ENCODE data around the gene THEMIS. TPM values are rescaled to one million over a fixed set of nuclear protein-coding genes. Genes with fewer than 3 reads are reported as not detected.

THEMIS gene
- total and polyA plus RNA-seq, 2 experiments from 2014 or later: not detected

- no peak overlapping the region for H3K27ac ChIP-seq
Measured at GRCh38 chr6:127859956-127860355, 40.9 kb downstream of the THEMIS start.

GRCh38 chr6:127858727-127859391 lies 42.0 kb downstream of the THEMIS start:
- no peaks in the 10 kb centered on the region for H3K36me3 ChIP-seq (replicated peaks; ENCODE audit: insufficient read depth, low read depth)
- WGBS (ENCODE audit: low lambda C conversion rate, missing lambda C conversion rate): 66% methylated on average over 4 of the region's 4 CpGs
- no peaks in the 10 kb centered on the region for H3K9me3 ChIP-seq (ENCODE audit: low read depth)
- H2AFZ ChIP-seq: no peak overlapping the region
- H3K27me3 ChIP-seq: no peaks in the 10 kb centered on the region
- H3K4me2 ChIP-seq: no peak overlapping the region
- no peak overlapping the region for H3K4me3 ChIP-seq
- DNase-seq (ENCODE audit: low spot score): no peak
- no peaks in the 10 kb centered on the region for H3K9me2 ChIP-seq (replicated peaks; ENCODE audit: insufficient read depth)
- no peaks in the 10 kb centered on the region for H4K20me1 ChIP-seq (ENCODE audit: insufficient read depth, poor library complexity, severe bottlenecking)
- H3K79me2 ChIP-seq: no peaks in the 10 kb centered on the region
- H3K27ac ChIP-seq: no peak overlapping the region
- TF ChIP-seq CTCF (IDR thresholded peaks at IDR 0.05; ENCODE audit: poor library complexity) (no peak), EZH2 (IDR thresholded peaks at IDR 0.05; ENCODE audit: borderline replicate concordance) (no peak), EZH2phosphoT487 (IDR thresholded peaks at IDR 0.05; ENCODE audit: low read depth, severe bottlenecking, unreplicated experiment) (no peak)
- H3K4me1 ChIP-seq (ENCODE audit: insufficient read depth): no peaks in the 10 kb centered on the region

More at GRCh38 chr6:127859956-127860355, 40.9 kb downstream of the THEMIS start:
- Histone ChIP-seq H3K4me1 (ENCODE audit: insufficient read depth) (no peaks in the 10 kb centered on the region), H3K9me2 (replicated peaks; ENCODE audit: insufficient read depth) (no peaks in the 10 kb centered on the region), H3K4me2 (no peak overlapping the region), H3K27me3 (no peaks in the 10 kb centered on the region), H3K79me2 (no peaks in the 10 kb centered on the region), H3K36me3 (replicated peaks; ENCODE audit: insufficient read depth, low read depth) (no peaks in the 10 kb centered on the region), H3K9me3 (ENCODE audit: low read depth) (no peaks in the 10 kb centered on the region), H3K4me3 (no peak overlapping the region), H2AFZ (no peak overlapping the region), H4K20me1 (ENCODE audit: insufficient read depth, poor library complexity, severe bottlenecking) (no peaks in the 10 kb centered on the region)
- WGBS (ENCODE audit: low lambda C conversion rate, missing lambda C conversion rate): 77% methylated on average over 2 of the region's 2 CpGs
- no peak for TF ChIP-seq EZH2 (IDR thresholded peaks at IDR 0.05; ENCODE audit: borderline replicate concordance)
- no peak for TF ChIP-seq CTCF (IDR thresholded peaks at IDR 0.05; ENCODE audit: poor library complexity)
- no peak for TF ChIP-seq EZH2phosphoT487 (IDR thresholded peaks at IDR 0.05; ENCODE audit: low read depth, severe bottlenecking, unreplicated experiment)
- DNase-seq (ENCODE audit: low spot score): no peak

GRCh38 chr6:127857051-127857637 lies 43.7 kb downstream of the THEMIS start:
- TF ChIP-seq CTCF (IDR thresholded peaks at IDR 0.05; ENCODE audit: poor library complexity) (no peak), EZH2 (IDR thresholded peaks at IDR 0.05; ENCODE audit: borderline replicate concordance) (no peak), EZH2phosphoT487 (IDR thresholded peaks at IDR 0.05; ENCODE audit: low read depth, severe bottlenecking, unreplicated experiment) (no peak)
- no peaks in the 10 kb centered on the region for H3K4me1 ChIP-seq (ENCODE audit: insufficient read depth)
- H3K9me2 ChIP-seq (replicated peaks; ENCODE audit: insufficient read depth): no peaks in the 10 kb centered on the region
- no peaks in the 10 kb centered on the region for H3K27me3 ChIP-seq
- no peaks in the 10 kb centered on the region for H3K79me2 ChIP-seq
- no peak overlapping the region for H2AFZ ChIP-seq
- no peak for DNase-seq (ENCODE audit: low spot score)
- H3K4me2 ChIP-seq: no peak overlapping the region
- 64% methylated on average over 1 of the region's 1 CpG for WGBS (ENCODE audit: low lambda C conversion rate, missing lambda C conversion rate)
- no peaks in the 10 kb centered on the region for H3K36me3 ChIP-seq (replicated peaks; ENCODE audit: insufficient read depth, low read depth)
- H3K27ac ChIP-seq: no peak overlapping the region
- no peaks in the 10 kb centered on the region for H3K9me3 ChIP-seq (ENCODE audit: low read depth)
- H3K4me3 ChIP-seq: no peak overlapping the region
- H4K20me1 ChIP-seq (ENCODE audit: insufficient read depth, poor library complexity, severe bottlenecking): no peaks in the 10 kb centered on the region

Data from hepatocyte (in vitro differentiated cells).